Parathyroid adenoma (tissue), 2 donors: ENCODE data around the gene OLFML1.

Experiments
- H2AFZ ChIP-seq: fragments of 300-600 bp; sonication (generic); one replicate; pipeline ENCODE4 v1.7.0; 2017; ENCODE audit warnings: antibody characterized with exemption, mild to moderate bottlenecking
- H3K27ac ChIP-seq: fragments of 300-600 bp; sonication (generic); one replicate; pipeline ENCODE4 v1.7.0; 2017
- H3K27me3 ChIP-seq: fragments of 300-600 bp; sonication (generic); one replicate; pipeline ENCODE4 v1.7.0; 2017; ENCODE audit warnings: low read length; ENCODE audit not compliant: control insufficient read depth, insufficient read depth
- H3K36me3 ChIP-seq: fragments of 300-600 bp; sonication (generic); one replicate; pipeline ENCODE4 v1.7.0; 2017; ENCODE audit warnings: low read length; ENCODE audit not compliant: control insufficient read depth, insufficient read depth
- H3K4me1 ChIP-seq: fragments of 300-600 bp; sonication (generic); one replicate; pipeline ENCODE4 v1.7.0; 2017; ENCODE audit warnings: control low read depth
- H3K4me2 ChIP-seq: fragments of 300-600 bp; sonication (generic); one replicate; pipeline ENCODE4 v1.7.0; 2017; ENCODE audit warnings: low read length
- H3K4me3 ChIP-seq: fragments of 300-600 bp; sonication (generic); one replicate; pipeline ENCODE4 v1.7.0; 2017; ENCODE audit warnings: low read depth, low read length
- H3K79me2 ChIP-seq: fragments of 300-600 bp; sonication (generic); one replicate; pipeline ENCODE4 v1.7.0; 2017; ENCODE audit warnings: control low read depth
- H3K9ac ChIP-seq: fragments of 300-600 bp; sonication (generic); one replicate; pipeline ENCODE4 v1.7.0; 2017; ENCODE audit warnings: mild to moderate bottlenecking
- H3K9me3 ChIP-seq: fragments of 300-600 bp; sonication (generic); one replicate; pipeline ENCODE4 v1.7.0; 2017; ENCODE audit warnings: low read length; ENCODE audit not compliant: control insufficient read depth
- CTCF ChIP-seq: fragments of 300-600 bp; sonication (generic); IDR thresholded peaks from one replicate; pipeline ENCODE4 v1.7.0; 2017; ENCODE audit warnings: antibody characterized with exemption, mild to moderate bottlenecking
- donor health status: primary hyperparathyroidism.

Gene OLFML1

GRCh38 chr11:7533199-7534041 lies 48.1 kb downstream of the OLFML1 start:
- no peaks in the 10 kb centered on the region for H3K27me3 ChIP-seq
- no peaks in the 10 kb centered on the region for H3K79me2 ChIP-seq
- H3K27ac ChIP-seq, result no peak overlapping the region
- no peaks in the 10 kb centered on the region for H3K36me3 ChIP-seq
- TF ChIP-seq CTCF, result no peak
- H3K4me2 ChIP-seq, result no peak overlapping the region
- no peaks in the 10 kb centered on the region for H3K9me3 ChIP-seq
- no peak overlapping the region for H3K9ac ChIP-seq
- H3K4me3 ChIP-seq, result no peak overlapping the region
- no peak overlapping the region for H2AFZ ChIP-seq
- peaks cover 2% of the 10 kb centered on the region for H3K4me1 ChIP-seq

DNA sequence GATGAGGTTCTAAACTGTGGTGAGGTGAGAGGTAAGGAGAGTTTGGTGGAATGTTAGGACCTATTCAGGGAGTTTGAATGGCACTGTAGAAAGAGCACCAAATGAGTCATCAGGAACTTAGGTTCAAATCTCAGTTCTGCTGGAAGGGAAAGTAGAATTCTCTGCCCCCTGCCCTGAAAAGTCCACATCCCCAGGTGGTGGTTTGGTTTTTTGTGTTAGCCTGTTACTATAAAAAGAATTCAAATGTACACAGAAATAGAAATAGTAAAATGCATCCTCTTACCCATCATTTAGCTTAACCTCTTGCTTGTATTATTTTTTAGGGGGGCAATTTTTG lies 48.7 kb downstream of the OLFML1 start:
- H3K4me1 ChIP-seq, result peaks cover 7% of the 10 kb centered on the region
- H3K79me2 ChIP-seq, result no peaks in the 10 kb centered on the region
- H2AFZ ChIP-seq, result no peak overlapping the region
- no peaks in the 10 kb centered on the region for H3K36me3 ChIP-seq
- no peak overlapping the region for H3K4me2 ChIP-seq
- no peak overlapping the region for H3K27ac ChIP-seq
- H3K4me3 ChIP-seq, result no peak overlapping the region
- no peaks in the 10 kb centered on the region for H3K9me3 ChIP-seq
- no peak for TF ChIP-seq CTCF
- no peaks in the 10 kb centered on the region for H3K27me3 ChIP-seq
- H3K9ac ChIP-seq, result no peak overlapping the region

GRCh38 chr11:7536100-7536499 lies 50.8 kb downstream of the OLFML1 start:
- peak; percentile 10 for TF ChIP-seq CTCF
- no peak overlapping the region for H2AFZ ChIP-seq
- H3K36me3 ChIP-seq, result no peaks in the 10 kb centered on the region
- H3K9ac ChIP-seq, result no peak overlapping the region
- no peaks in the 10 kb centered on the region for H3K9me3 ChIP-seq
- no peak overlapping the region for H3K4me2 ChIP-seq
- H3K27ac ChIP-seq, result no peak overlapping the region
- H3K27me3 ChIP-seq, result no peaks in the 10 kb centered on the region
- no peaks in the 10 kb centered on the region for H3K79me2 ChIP-seq
- no peak overlapping the region for H3K4me3 ChIP-seq
- peaks cover 11% of the 10 kb centered on the region for H3K4me1 ChIP-seq

DNA sequence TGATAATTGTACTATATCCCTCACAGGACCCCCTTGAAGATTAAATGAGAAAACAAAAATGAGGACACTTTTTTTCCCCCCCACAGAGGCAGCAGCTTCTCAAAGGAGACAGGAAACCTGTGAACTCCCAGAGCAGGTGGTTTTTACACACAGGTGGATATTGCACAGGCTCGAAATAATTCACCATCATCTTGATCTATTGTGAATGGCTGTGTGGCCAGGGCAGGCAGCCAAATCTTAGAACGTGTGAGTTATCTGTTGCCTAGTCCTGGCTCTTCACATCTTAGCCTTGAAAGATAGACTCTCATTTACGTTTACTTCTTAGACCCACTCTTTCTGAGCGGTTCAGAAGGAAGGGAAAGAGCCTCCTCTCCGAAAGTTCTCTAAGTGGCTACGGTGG lies 52.0 kb downstream of the OLFML1 start:
- Histone ChIP-seq H3K4me1 (peaks cover 11% of the 10 kb centered on the region), H3K4me2 (no peak overlapping the region), H3K27ac (no peak overlapping the region), H3K9me3 (no peaks in the 10 kb centered on the region), H2AFZ (no peak overlapping the region), H3K79me2 (peaks cover 2% of the 10 kb centered on the region), H3K36me3 (no peaks in the 10 kb centered on the region), H3K4me3 (no peak overlapping the region), H3K27me3 (no peaks in the 10 kb centered on the region), H3K9ac (no peak overlapping the region)
- TF ChIP-seq CTCF, result no peak

- Histone ChIP-seq H3K9me3 (no peaks in the 10 kb centered on the region), H3K4me3 (no peak overlapping the region), H3K4me2 (no peak overlapping the region), H3K9ac (no peak overlapping the region), H3K4me1 (peaks cover 11% of the 10 kb centered on the region), H3K27ac (no peak overlapping the region), H2AFZ (no peak overlapping the region), H3K27me3 (no peaks in the 10 kb centered on the region), H3K36me3 (no peaks in the 10 kb centered on the region), H3K79me2 (peaks cover 2% of the 10 kb centered on the region)
- TF ChIP-seq CTCF, result no peak
Measured at GRCh38 chr11:7538031-7538430, 52.7 kb downstream of the OLFML1 start.
